CD4-positive, alpha-beta T cell (primary cell): ENCODE results near the gene PTPRS. TPM values are rescaled to one million over a fixed set of nuclear protein-coding genes. Genes with fewer than 3 reads are reported as not detected.

Experiments
- ATAC-seq: fragments of 200-7000 bp; cut with Tn5 transposase; one replicate; pipeline ENCODE4 v1.10.0; 2022; ENCODE audit warnings: mild to moderate bottlenecking; ENCODE audit not compliant: poor library complexity
- CTCF ChIA-PET: fragments of 350-600 bp; sonication (Branson Sonifier 250); formaldehyde crosslinking; loops from one replicate; lab custom pipeline; 2021; ENCODE audit warnings: antibody characterized with exemption, inconsistent platforms; lab: Charles Lee
- POLR2A ChIA-PET: fragments of 350-600 bp; sonication (Branson Sonifier 250); formaldehyde crosslinking; loops from one replicate; lab custom pipeline; 2021; ENCODE audit warnings: antibody characterized with exemption, inconsistent platforms; lab: Charles Lee
- DNase-seq, 14 experiments: peaks; one replicate each; pipeline ENCODE4 v3.0.0-alpha.2; 2013 to 2020; ENCODE audit warnings: mixed read lengths in 2 of 14
- H3K27ac ChIP-seq, 2 donors: one replicate each; pipeline versions ENCODE4 v1.5.1 to v1.7.0; 2013; ENCODE audit warnings: low read length in 2 of 2, low read depth in 1 of 2, mild to moderate bottlenecking in 1 of 2
- H3K27me3 ChIP-seq, 2 experiments: 1 replicate in 1 of 2; 2 replicates in 1 of 2; pipeline versions ENCODE4 v1.6.1 to v1.7.0; 2013; ENCODE audit warnings: low read length in 2 of 2, control low read depth in 1 of 2, mild to moderate bottlenecking in 1 of 2, moderate library complexity in 1 of 2; ENCODE audit not compliant: insufficient read depth in 2 of 2, control insufficient read depth in 1 of 2
- H3K36me3 ChIP-seq: one replicate; pipeline ENCODE4 v1.6.1; 2013; ENCODE audit warnings: low read length, control low read depth; ENCODE audit not compliant: insufficient read depth
- H3K4me1 ChIP-seq: one replicate; pipeline ENCODE4 v1.6.1; 2013; ENCODE audit warnings: low read length, control low read depth; ENCODE audit not compliant: insufficient read depth
- H3K4me3 ChIP-seq: one replicate; pipeline ENCODE4 v1.5.1; 2013; ENCODE audit warnings: mild to moderate bottlenecking, low read length, moderate library complexity
- H3K9me3 ChIP-seq, 2 experiments: 1 replicate in 1 of 2; 2 replicates in 1 of 2; pipeline versions ENCODE4 v1.6.1 to v1.7.0; 2013; ENCODE audit warnings: low read length in 2 of 2, mild to moderate bottlenecking in 2 of 2, control low read depth in 1 of 2, moderate library complexity in 1 of 2; ENCODE audit not compliant: control insufficient read depth in 1 of 2, insufficient read depth in 1 of 2
- H3K27ac Mint-ChIP-seq: one replicate; pipeline ENCODE4 v1.8.0; 2020; ENCODE audit warnings: mixed read lengths
- H3K27me3 Mint-ChIP-seq: one replicate; pipeline ENCODE4 v1.8.0; 2021; ENCODE audit warnings: mixed read lengths
- H3K36me3 Mint-ChIP-seq: one replicate; pipeline ENCODE4 v1.8.0; 2021; ENCODE audit warnings: low read depth, mixed read lengths
- H3K4me1 Mint-ChIP-seq: one replicate; pipeline ENCODE4 v1.8.0; 2021; ENCODE audit warnings: low read depth, mixed read lengths
- H3K4me3 Mint-ChIP-seq: one replicate; pipeline ENCODE4 v1.8.0; 2020; ENCODE audit warnings: mild to moderate bottlenecking, mixed read lengths
- H3K9me3 Mint-ChIP-seq: one replicate; pipeline ENCODE4 v1.8.0; 2020; ENCODE audit warnings: mixed read lengths
- CTCF ChIP-seq: fragments of 200-600 bp; IDR thresholded peaks from one replicate; pipeline ENCODE4 v1.8.0; 2022; ENCODE audit warnings: antibody characterized with exemption, mild to moderate bottlenecking
- intact Hi-C, 2 experiments: fragments of 100-400 bp; cut with DNase I in 1 of 2; cut with micrococcal nuclease in 1 of 2; formaldehyde crosslinking; loops; one replicate each; pipeline versions ENCODE4 v1.15.1 to v1.9.0; 2023 to 2025; cut with DNase I, micrococcal nuclease
- total RNA-seq, 174 experiments: library from RNA in 2 of 174; stranded (reverse) in 2 of 174; gene quantifications; one replicate each; pipeline ENCODE4 v1.2.3 and lab custom pipeline; 2021 to 2026

Gene PTPRS
- total RNA-seq, 2 experiments from 2014 or later: 5.3 to 6.3 TPM

GRCh38 chr19:5302396-5302795 lies 38.2 kb downstream of the PTPRS start:
- TF ChIP-seq CTCF: no peak
- intact Hi-C loops: no loop called here
- no peaks in the 10 kb centered on the region for H3K36me3 ChIP-seq
- peaks cover 0 to 15% of the 10 kb centered on the region in 2 experiments for H3K9me3 ChIP-seq
- H3K27me3 ChIP-seq: no peaks in the 10 kb centered on the region
- peaks cover 4% of the 10 kb centered on the region for H3K27me3 Mint-ChIP-seq
- ChIA-PET POLR2A (no interaction called here), CTCF (no interaction called here)
- peaks cover 3% of the 10 kb centered on the region for H3K9me3 Mint-ChIP-seq
- no peaks in the 10 kb centered on the region for H3K36me3 Mint-ChIP-seq
- DNase-seq (no peak), ATAC-seq (no peak)
- no peak overlapping the region for H3K4me3 ChIP-seq
- no peaks in the 10 kb centered on the region for H3K4me1 ChIP-seq
- H3K4me3 Mint-ChIP-seq: no peak overlapping the region
- no peak overlapping the region for H3K27ac ChIP-seq
- no peak overlapping the region for H3K27ac Mint-ChIP-seq
- no peaks in the 10 kb centered on the region for H3K4me1 Mint-ChIP-seq

- Mint-ChIP-seq H3K36me3 (no peaks in the 10 kb centered on the region), H3K9me3 (peaks cover 3% of the 10 kb centered on the region), H3K4me1 (peaks cover 3% of the 10 kb centered on the region), H3K27me3 (peaks cover 4% of the 10 kb centered on the region), H3K4me3 (no peak overlapping the region), H3K27ac (no peak overlapping the region)
- intact Hi-C loops: no loop called here
- Histone ChIP-seq H3K4me3 (no peak overlapping the region), H3K27ac (no peak overlapping the region), H3K36me3 (no peaks in the 10 kb centered on the region), H3K27me3 (no peaks in the 10 kb centered on the region), H3K4me1 (peaks cover under 1% of the 10 kb centered on the region), H3K9me3 (peaks cover 0 to 30% of the 10 kb centered on the region in 2 experiments)
- TF ChIP-seq CTCF: no peak
- POLR2A ChIA-PET: no interaction called here
- DNase-seq (no peak), ATAC-seq (no peak)
- CTCF ChIA-PET: no interaction called here
Measured at GRCh38 chr19:5299137-5299536, 41.5 kb downstream of the PTPRS start.

- Mint-ChIP-seq H3K27me3 (peaks cover 4% of the 10 kb centered on the region), H3K9me3 (peaks cover 3% of the 10 kb centered on the region), H3K36me3 (no peaks in the 10 kb centered on the region), H3K4me1 (peaks cover 3% of the 10 kb centered on the region), H3K4me3 (no peak overlapping the region), H3K27ac (no peak overlapping the region)
- peaks cover 0 to 35% of the 10 kb centered on the region in 2 experiments for H3K9me3 ChIP-seq
- intact Hi-C loops: no loop called here
- TF ChIP-seq CTCF: no peak
- ChIA-PET POLR2A (no interaction called here), CTCF (no interaction called here)
- no peaks in the 10 kb centered on the region for H3K36me3 ChIP-seq
- no peak for ATAC-seq
- no peak overlapping the region for H3K4me3 ChIP-seq
- H3K27ac ChIP-seq: no peak overlapping the region
- peaks cover 1 to 3% of the 10 kb centered on the region in 2 experiments for H3K27me3 ChIP-seq
- peaks cover 7% of the 10 kb centered on the region for H3K4me1 ChIP-seq
- no peak for DNase-seq
Measured at GRCh38 chr19:5298471-5298901, 42.1 kb downstream of the PTPRS start.
